Trophoblast cell (in vitro differentiated cells and primary cell): Measurements from ENCODE around the gene RLN1.

Experiments used
- DNase-seq, 2 donors: peaks; one replicate each; pipeline ENCODE4 v3.0.0-alpha.2; 2016
- H2AFZ ChIP-seq: 2 replicates; pipeline ENCODE4 v1.6.1; 2013; ENCODE audit warnings: low read length, moderate library complexity, mild to moderate bottlenecking; ENCODE audit not compliant: insufficient read depth, poor library complexity
- H2AK5ac ChIP-seq: 2 replicates; pipeline ENCODE4 v1.6.1; 2013; ENCODE audit warnings: mild to moderate bottlenecking, low read length
- H2BK120ac ChIP-seq: 2 replicates; pipeline ENCODE4 v1.6.1; 2013; ENCODE audit warnings: low read length, mild to moderate bottlenecking, moderate library complexity; ENCODE audit not compliant: insufficient read depth, poor library complexity
- H2BK12ac ChIP-seq: 2 replicates; pipeline ENCODE4 v1.6.1; 2013; ENCODE audit warnings: mild to moderate bottlenecking, low read length, moderate library complexity
- H2BK5ac ChIP-seq: 2 replicates; pipeline ENCODE4 v1.6.1; 2013; ENCODE audit warnings: low read length, low read depth, moderate library complexity, mild to moderate bottlenecking; ENCODE audit not compliant: poor library complexity
- H3K14ac ChIP-seq: 2 replicates; pipeline ENCODE4 v1.6.1; 2013; ENCODE audit warnings: mild to moderate bottlenecking, low read length
- H3K18ac ChIP-seq: 2 replicates; pipeline ENCODE4 v1.6.1; 2013; ENCODE audit warnings: mild to moderate bottlenecking, low read length
- H3K23ac ChIP-seq: 2 replicates; pipeline ENCODE4 v1.6.1; 2013; ENCODE audit warnings: low read length
- H3K27ac ChIP-seq: 2 replicates; pipeline ENCODE4 v1.5.1; 2013; ENCODE audit warnings: low read depth, mild to moderate bottlenecking, inconsistent platforms, low read length, moderate library complexity
- H3K27me3 ChIP-seq: 2 replicates; pipeline ENCODE4 v1.6.1; 2013; ENCODE audit warnings: inconsistent platforms, mild to moderate bottlenecking, low read length, moderate library complexity; ENCODE audit not compliant: insufficient read depth
- H3K36me3 ChIP-seq, 2 experiments: 1 replicate in 1 of 2; 2 replicates in 1 of 2; pipeline ENCODE4 v1.6.1; 2013; ENCODE audit warnings: low read length in 2 of 2, mild to moderate bottlenecking in 2 of 2, moderate library complexity in 1 of 2; ENCODE audit not compliant: insufficient read depth in 2 of 2, control insufficient read depth in 1 of 2
- H3K4ac ChIP-seq: 2 replicates; pipeline ENCODE4 v1.6.1; 2013; ENCODE audit warnings: low read depth, mild to moderate bottlenecking, low read length, moderate library complexity
- H3K4me1 ChIP-seq, 2 experiments: 1 replicate in 1 of 2; 2 replicates in 1 of 2; pipeline ENCODE4 v1.6.1; 2013; ENCODE audit warnings: low read length in 2 of 2, mild to moderate bottlenecking in 2 of 2, moderate library complexity in 1 of 2; ENCODE audit not compliant: insufficient read depth in 2 of 2, control insufficient read depth in 1 of 2
- H3K4me2 ChIP-seq: 2 replicates; pipeline ENCODE4 v1.6.1; 2013; ENCODE audit warnings: inconsistent platforms, mild to moderate bottlenecking, low read length, moderate library complexity
- H3K4me3 ChIP-seq: 2 replicates; pipeline ENCODE4 v1.5.1; 2013; ENCODE audit warnings: mild to moderate bottlenecking, low read depth, low read length, inconsistent platforms
- H3K79me1 ChIP-seq: one replicate; pipeline ENCODE4 v1.6.1; 2013; ENCODE audit warnings: low read length
- H3K79me2 ChIP-seq: 2 replicates; pipeline ENCODE4 v1.6.1; 2013; ENCODE audit warnings: low read length, mild to moderate bottlenecking; ENCODE audit not compliant: control insufficient read depth, insufficient read depth, poor library complexity
- H3K9ac ChIP-seq: 2 replicates; pipeline ENCODE4 v1.6.1; 2013; ENCODE audit warnings: mild to moderate bottlenecking, low read length
- H3K9me3 ChIP-seq: 2 replicates; pipeline ENCODE4 v1.6.1; 2013; ENCODE audit warnings: low read depth, mild to moderate bottlenecking, control low read depth, inconsistent platforms, low read length; ENCODE audit not compliant: insufficient read depth
- H4K12ac ChIP-seq: 2 replicates; pipeline ENCODE4 v1.6.1; 2013; ENCODE audit warnings: low read depth, mild to moderate bottlenecking, low read length, moderate library complexity
- H4K8ac ChIP-seq: 2 replicates; pipeline ENCODE4 v1.6.1; 2013; ENCODE audit warnings: low read depth, mild to moderate bottlenecking, low read length, moderate library complexity
- H4K91ac ChIP-seq: one replicate; pipeline ENCODE4 v1.6.1; 2013; ENCODE audit warnings: low read depth, mild to moderate bottlenecking, low read length, moderate library complexity
- WGBS: extraction: QIAGEN DNeasy Blood & Tissue Kit; methylation state at CpG from one replicate; pipeline ENCODE4 v1.1.7; 2013; ENCODE audit warnings: missing lambda C conversion rate; ENCODE audit not compliant: insufficient read length, insufficient coverage; ENCODE audit errors: extremely low coverage; 5-methylcytosine and 5-hydroxymethylcytosine counted together

Gene RLN1

DNA sequence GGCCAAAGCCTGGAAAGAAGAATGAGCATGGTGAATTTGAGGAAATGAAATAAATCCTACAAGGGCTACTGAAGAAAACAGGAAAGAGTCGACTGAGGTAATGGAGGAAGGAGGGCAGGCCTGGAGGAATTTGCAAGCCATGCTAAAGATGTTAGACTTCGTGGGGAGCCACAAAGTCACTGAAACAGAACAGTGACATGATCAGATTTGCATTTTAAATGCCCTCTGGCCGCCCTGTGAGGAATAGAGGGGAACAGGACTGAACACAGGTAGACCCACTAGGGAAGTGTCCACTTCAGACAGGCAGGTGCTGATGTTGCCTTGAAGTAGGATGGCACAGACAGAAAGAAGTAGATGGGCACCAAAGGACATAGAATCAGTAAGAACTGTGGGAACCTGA, 42.8 kb upstream of the RLN1 start:
- DNase-seq, result no peak
- no peaks in the 10 kb centered on the region for H3K4me1 ChIP-seq
- H3K18ac ChIP-seq, result no peak overlapping the region
- H3K23ac ChIP-seq, result no peak overlapping the region
- no peak overlapping the region for H3K4ac ChIP-seq
- H3K4me2 ChIP-seq, result no peak overlapping the region
- H3K36me3 ChIP-seq, result no peaks in the 10 kb centered on the region
- WGBS, result no CpG with 5 or more reads among the region's 3 CpGs
- no peak overlapping the region for H3K4me3 ChIP-seq
- H3K9ac ChIP-seq, result no peak overlapping the region
- no peak overlapping the region for H4K8ac ChIP-seq
- H4K91ac ChIP-seq, result no peak overlapping the region
- H3K27ac ChIP-seq, result no peak overlapping the region
- H3K79me2 ChIP-seq, result no peaks in the 10 kb centered on the region
- no peak overlapping the region for H2AK5ac ChIP-seq
- H2AFZ ChIP-seq, result no peak overlapping the region
- no peaks in the 10 kb centered on the region for H3K9me3 ChIP-seq
- peaks cover 2% of the 10 kb centered on the region for H3K79me1 ChIP-seq
- H2BK5ac ChIP-seq, result no peak overlapping the region
- no peak overlapping the region for H4K12ac ChIP-seq
- no peak overlapping the region for H3K14ac ChIP-seq
- H2BK120ac ChIP-seq, result no peak overlapping the region
- no peaks in the 10 kb centered on the region for H3K27me3 ChIP-seq
- no peak overlapping the region for H2BK12ac ChIP-seq

DNA sequence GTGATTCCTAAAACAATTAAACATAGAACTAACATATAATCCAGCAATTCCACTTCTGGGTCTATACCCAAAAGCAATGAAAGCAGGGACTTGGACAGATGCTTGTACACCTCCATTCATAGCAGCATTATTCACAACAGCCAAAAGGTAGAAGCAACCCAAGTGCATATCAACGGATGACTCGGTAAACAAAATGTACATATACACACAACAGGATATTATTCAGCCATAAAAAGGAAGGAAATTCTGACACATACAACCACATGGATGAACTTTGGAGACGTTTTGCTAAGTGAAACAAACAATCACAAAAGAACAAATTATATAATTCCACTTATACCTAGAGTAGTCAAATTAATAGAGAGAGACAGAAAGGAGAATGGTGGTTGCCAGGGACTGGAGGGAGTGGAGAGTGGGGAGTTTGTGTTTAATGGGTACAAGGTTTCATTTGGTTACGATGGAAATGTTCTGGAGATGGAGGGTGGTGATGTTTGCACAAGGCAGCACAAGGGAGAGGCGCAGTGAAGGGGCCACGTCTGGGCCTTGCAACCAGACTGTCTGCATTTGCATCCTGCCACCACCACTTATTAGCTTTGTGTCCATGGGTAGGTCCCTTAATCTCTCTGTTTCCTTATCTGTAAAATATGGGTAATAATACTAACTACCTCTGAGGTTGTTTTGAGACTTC, 36.3 kb upstream of the RLN1 start:
- WGBS, result no CpG with 5 or more reads among the region's 6 CpGs
- Histone ChIP-seq H3K9me3 (no peaks in the 10 kb centered on the region), H2BK5ac (no peak overlapping the region)

DNA sequence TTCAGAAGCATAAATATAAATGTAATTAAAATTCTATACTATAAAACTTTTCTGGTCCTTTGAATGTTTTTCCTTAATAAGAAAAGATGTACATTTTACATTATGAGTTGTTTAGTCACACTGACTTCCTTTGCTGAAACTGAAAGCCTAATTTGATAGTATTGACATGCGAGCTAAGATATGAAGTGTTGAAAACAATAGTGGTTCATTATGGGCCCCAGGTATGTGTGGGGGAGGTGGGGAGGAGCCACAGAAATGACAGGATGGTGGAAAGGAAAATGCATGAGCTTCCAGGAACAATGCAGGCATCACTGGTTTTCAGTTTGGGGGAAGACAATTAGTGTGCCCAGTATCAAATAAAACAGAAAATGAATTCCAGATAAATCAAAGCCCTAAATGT, 35.4 kb upstream of the RLN1 start:
- Histone ChIP-seq H3K23ac (no peak overlapping the region), H2BK5ac (no peak overlapping the region), H3K4me3 (no peak overlapping the region), H3K36me3 (no peaks in the 10 kb centered on the region), H2AFZ (no peak overlapping the region), H4K12ac (no peak overlapping the region), H3K27ac (no peak overlapping the region), H3K14ac (no peak overlapping the region), H3K4me1 (peaks cover 2 to 11% of the 10 kb centered on the region in 2 experiments), H4K8ac (no peak overlapping the region), H3K9me3 (no peaks in the 10 kb centered on the region), H2BK120ac (no peak overlapping the region), H3K9ac (no peak overlapping the region), H3K4ac (no peak overlapping the region), H3K79me2 (no peaks in the 10 kb centered on the region), H3K27me3 (no peaks in the 10 kb centered on the region), H4K91ac (no peak overlapping the region), H3K4me2 (no peak overlapping the region), H3K18ac (no peak overlapping the region), H2AK5ac (no peak overlapping the region), H2BK12ac (no peak overlapping the region), H3K79me1 (peaks cover 3% of the 10 kb centered on the region)
- no peak for DNase-seq
- no CpG with 5 or more reads among the region's 1 CpG for WGBS

More for the DNA sequence above, 36.3 kb upstream of the RLN1 start:
- no peak overlapping the region for H2AFZ ChIP-seq
- no peak for DNase-seq
- H3K36me3 ChIP-seq, result no peaks in the 10 kb centered on the region
- H2AK5ac ChIP-seq, result no peak overlapping the region
- H3K4ac ChIP-seq, result no peak overlapping the region
- H3K23ac ChIP-seq, result no peak overlapping the region
- no peak overlapping the region for H2BK120ac ChIP-seq
- no peak overlapping the region for H3K4me3 ChIP-seq
- peaks cover 3% of the 10 kb centered on the region for H3K79me1 ChIP-seq
- no peak overlapping the region for H4K91ac ChIP-seq
- H2BK12ac ChIP-seq, result no peak overlapping the region
- no peak overlapping the region for H4K8ac ChIP-seq
- H3K4me1 ChIP-seq, result peaks cover 2 to 11% of the 10 kb centered on the region in 2 experiments
- H3K79me2 ChIP-seq, result no peaks in the 10 kb centered on the region
- H3K4me2 ChIP-seq, result no peak overlapping the region
- H3K18ac ChIP-seq, result no peak overlapping the region
- no peak overlapping the region for H3K14ac ChIP-seq
- no peak overlapping the region for H3K9ac ChIP-seq
- no peaks in the 10 kb centered on the region for H3K27me3 ChIP-seq
- no peak overlapping the region for H4K12ac ChIP-seq
- no peak overlapping the region for H3K27ac ChIP-seq

DNA sequence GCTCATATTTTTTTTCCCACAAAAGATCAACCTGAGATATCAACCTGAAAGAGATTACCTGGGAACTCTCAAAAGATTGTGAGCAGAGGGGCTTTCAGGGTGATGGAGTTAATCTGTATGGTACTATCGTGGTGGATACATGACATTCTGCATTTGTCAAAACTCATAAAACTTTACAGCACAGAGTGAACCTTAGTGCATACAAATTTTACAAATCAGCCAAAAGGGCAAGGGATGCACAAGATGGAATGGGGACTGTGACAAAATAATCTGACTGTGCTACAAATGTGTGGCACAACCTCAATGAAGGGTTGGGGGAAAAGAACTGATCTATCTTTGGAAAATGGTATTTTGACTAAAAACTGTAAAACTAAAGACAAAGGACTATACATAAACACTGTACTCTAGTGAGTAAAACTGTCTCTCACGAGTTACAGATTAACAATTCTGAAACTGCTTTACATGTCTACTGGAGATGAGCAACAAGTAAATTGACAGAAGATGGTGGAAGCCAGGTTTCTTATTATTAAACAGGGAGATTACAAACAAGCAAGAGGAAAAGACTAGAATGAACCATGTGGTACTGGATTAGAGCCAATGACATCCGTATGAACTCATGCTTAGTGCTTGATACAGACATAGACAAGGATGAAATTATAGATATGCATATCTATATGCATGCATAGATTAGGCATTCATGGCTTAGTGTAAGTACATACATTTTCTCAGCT, 24.8 kb upstream of the RLN1 start:
- Histone ChIP-seq H3K27me3 (no peaks in the 10 kb centered on the region), H3K23ac (no peak overlapping the region), H3K4me1 (no peaks in the 10 kb centered on the region), H3K27ac (no peak overlapping the region), H3K36me3 (no peaks in the 10 kb centered on the region), H3K14ac (no peak overlapping the region), H2AFZ (no peak overlapping the region), H3K4ac (no peak overlapping the region), H3K79me1 (no peaks in the 10 kb centered on the region), H3K4me2 (no peak overlapping the region), H3K79me2 (no peaks in the 10 kb centered on the region), H2BK120ac (no peak overlapping the region), H3K9ac (no peak overlapping the region), H3K18ac (no peak overlapping the region), H3K9me3 (peaks cover 2% of the 10 kb centered on the region), H2BK12ac (no peak overlapping the region), H2BK5ac (no peak overlapping the region), H3K4me3 (no peak overlapping the region), H4K8ac (no peak overlapping the region), H2AK5ac (no peak overlapping the region), H4K12ac (no peak overlapping the region), H4K91ac (no peak overlapping the region)
- no peak for DNase-seq
- no CpG with 5 or more reads among the region's 3 CpGs for WGBS
